AG04450 (cell line): ENCODE results near the gene TRAF1. TPM values are rescaled to one million over a fixed set of nuclear protein-coding genes. Genes with fewer than 3 reads are reported as not detected.

ENCODE experiments used
- CTCF ChIA-PET: fragments of 300-600, 350-600 bp; formaldehyde crosslinking; extraction: SDS; loops from one replicate; lab custom pipeline; 2022; ENCODE audit warnings: antibody characterized with exemption, inconsistent platforms; lab: Charles Lee
- POLR2A ChIA-PET: fragments of 350-600 bp; formaldehyde crosslinking; extraction: SDS; loops from one replicate; lab custom pipeline; 2021; ENCODE audit warnings: antibody characterized with exemption, inconsistent platforms; lab: Yijun Ruan, JAX
- DNase-seq: peaks from one replicate; pipeline ENCODE4 v3.0.0-alpha.2; 2011; ENCODE audit warnings: low read depth, low spot score
- H3K27ac ChIP-seq: one replicate; pipeline ENCODE4 v1.5.1; 2012; ENCODE audit warnings: low read depth, low read length, control low read depth
- H3K27me3 ChIP-seq: one replicate; pipeline ENCODE4 v1.6.0; 2012; ENCODE audit warnings: low read length; ENCODE audit not compliant: control insufficient read depth, insufficient read depth
- H3K4me3 ChIP-seq: 2 replicates; pipeline ENCODE4 v1.5.1; 2011; ENCODE audit warnings: mild to moderate bottlenecking, low read depth, low read length, control low read depth
- H3K9me3 ChIP-seq: 2 replicates; pipeline ENCODE4 v1.5.1; 2012; ENCODE audit warnings: low read length; ENCODE audit not compliant: control insufficient read depth, insufficient read depth
- CTCF ChIP-seq: IDR thresholded peaks from 2 replicates; pipeline ENCODE4 v1.5.1; 2011; ENCODE audit warnings: low read depth, low read length, control low read depth, inconsistent platforms
- polyA plus RNA-seq: library from polyadenylated mRNA; depleted of rRNA; stranded (reverse); fragments of >200 nt; gene quantifications from 2 replicates; pipeline ENCODE4 v1.2.3, GENCODE V29; 2011

The TRAF1 gene
- polyA plus RNA-seq, 1 experiment, result 3.7 TPM

DNA sequence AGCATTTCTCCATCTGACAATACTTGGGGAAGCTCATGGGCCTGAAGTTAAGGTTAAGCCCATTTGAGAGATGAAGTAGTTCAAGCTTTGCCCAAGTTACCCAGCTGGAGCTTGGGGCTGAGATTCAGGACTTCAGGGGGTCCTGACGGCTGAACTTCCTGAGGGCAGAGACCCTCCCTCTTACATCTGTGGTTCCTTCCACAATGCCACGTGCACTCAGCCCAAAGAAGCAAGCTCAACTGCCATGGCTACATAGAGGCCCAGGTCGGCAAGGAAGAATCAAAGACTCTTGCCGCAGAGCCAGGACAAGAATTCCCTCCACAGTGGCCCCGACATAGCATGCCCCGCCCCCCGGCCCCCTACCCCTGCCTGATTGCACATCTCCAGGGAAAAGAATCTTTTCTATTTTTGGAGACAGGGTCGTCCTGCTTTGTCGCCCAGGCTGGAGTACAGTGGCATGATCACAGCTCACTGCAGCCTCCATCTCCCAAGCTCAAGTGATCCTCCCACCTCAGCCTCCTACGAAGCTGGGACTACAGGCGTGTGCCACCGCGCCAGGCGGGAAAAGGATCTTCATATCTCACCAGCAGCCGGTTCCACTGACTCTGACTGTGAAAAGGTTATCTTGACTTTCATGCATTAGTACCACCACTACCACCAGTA is 58.8 kb downstream of the TRAF1 start:
- Histone ChIP-seq H3K27ac (peak overlapping the region; percentile 49), H3K9me3 (no peaks in the 10 kb centered on the region; the same call in 1 of the 2 replicates), H3K4me3 (no peak overlapping the region), H3K27me3 (no peaks in the 10 kb centered on the region)
- ChIA-PET POLR2A (interaction anchor here (1.0 to 1.2 kb wide), 3 partner anchors 9 to 75 kb away, joined by 3 to 4 read pairs (median 4); partner anchors contain the start of genes FBXW2, PHF19 and PSMD5), CTCF (interaction anchor here (0.5 to 3.0 kb wide), 8 partner anchors 69 to 253 kb away, joined by 3 to 22 read pairs (median 4); no protein-coding TSS in a partner anchor)
- no peak for TF ChIP-seq CTCF
- no peak for DNase-seq

DNA sequence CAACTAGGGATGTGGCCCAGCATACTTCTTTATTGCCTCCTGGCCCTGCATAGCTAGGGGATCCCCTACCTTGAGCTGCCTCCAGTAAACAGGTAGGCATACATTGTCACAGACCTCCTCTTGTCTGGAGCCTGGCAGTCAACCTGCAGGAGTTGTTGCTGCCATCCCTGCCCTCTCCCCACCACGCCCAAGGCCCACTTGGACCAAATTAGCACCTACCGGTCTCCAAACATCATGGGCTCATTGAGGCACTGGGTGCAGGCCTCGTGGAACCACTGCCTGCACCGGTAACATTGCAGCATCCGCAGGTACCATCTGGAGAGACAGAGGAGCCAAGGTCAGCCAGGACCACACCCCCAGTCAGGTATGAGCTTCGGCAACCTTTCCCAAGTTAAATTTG is 59.9 kb downstream of the TRAF1 start:
- ChIA-PET POLR2A (no interaction called here), CTCF (no interaction called here)
- DNase-seq, result no peak
- Histone ChIP-seq H3K4me3 (no peak overlapping the region), H3K27ac (no peak overlapping the region), H3K9me3 (no peaks in the 10 kb centered on the region; the same call in 1 of the 2 replicates), H3K27me3 (no peaks in the 10 kb centered on the region)
- TF ChIP-seq CTCF, result no peak

DNA sequence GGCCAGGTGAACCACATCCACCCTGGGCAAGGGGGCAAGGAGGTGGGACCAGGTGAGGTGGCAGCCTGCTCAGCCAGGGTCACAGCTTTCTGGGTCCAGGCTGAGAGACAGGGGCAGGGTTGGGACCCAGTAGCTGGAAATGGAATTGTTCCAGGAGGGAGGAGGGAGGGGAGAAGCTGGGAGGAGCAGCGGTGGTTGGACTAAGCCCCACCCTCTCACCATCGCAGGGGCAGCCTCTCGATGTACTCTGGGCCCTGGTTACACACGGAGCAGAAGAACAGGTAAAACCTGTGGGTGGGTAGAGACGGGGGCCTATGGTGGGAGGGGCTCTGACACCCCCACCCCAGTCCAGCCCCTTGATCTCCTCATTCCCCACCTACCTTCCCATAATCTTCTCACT is 60.8 kb downstream of the TRAF1 start:
- H3K4me3 ChIP-seq, result no peak overlapping the region
- ChIA-PET CTCF (no interaction called here), POLR2A (no interaction called here)
- H3K9me3 ChIP-seq, result no peaks in the 10 kb centered on the region; the same call in 1 of the 2 replicates
- no peaks in the 10 kb centered on the region for H3K27me3 ChIP-seq
- no peak for DNase-seq
- H3K27ac ChIP-seq, result no peak overlapping the region
- TF ChIP-seq CTCF, result no peak

DNA sequence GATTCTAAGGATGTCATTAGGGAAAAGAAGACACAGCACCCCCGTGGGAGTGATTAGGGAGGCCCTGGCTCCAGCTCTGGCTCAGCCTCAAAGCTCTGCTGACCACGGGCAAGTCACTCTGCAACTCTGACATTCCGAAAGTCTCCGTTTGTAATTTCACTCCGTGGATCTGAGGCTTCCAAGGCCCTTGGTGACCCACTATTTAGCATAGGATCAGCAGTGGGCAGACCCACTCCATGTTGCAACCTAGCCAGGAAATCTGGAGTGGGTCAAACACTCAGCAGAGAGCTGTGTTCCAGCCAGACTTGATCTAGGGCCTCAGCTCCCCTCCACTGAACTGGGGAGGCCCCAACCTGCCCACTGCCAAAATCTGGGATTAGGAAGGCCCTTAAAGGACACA is 61.4 kb downstream of the TRAF1 start:
- ChIA-PET POLR2A (no interaction called here), CTCF (no interaction called here)
- Histone ChIP-seq H3K27me3 (no peaks in the 10 kb centered on the region), H3K27ac (no peak overlapping the region), H3K4me3 (no peak overlapping the region), H3K9me3 (no peaks in the 10 kb centered on the region; the same call in 1 of the 2 replicates)
- TF ChIP-seq CTCF, result no peak
- DNase-seq, result no peak

DNA sequence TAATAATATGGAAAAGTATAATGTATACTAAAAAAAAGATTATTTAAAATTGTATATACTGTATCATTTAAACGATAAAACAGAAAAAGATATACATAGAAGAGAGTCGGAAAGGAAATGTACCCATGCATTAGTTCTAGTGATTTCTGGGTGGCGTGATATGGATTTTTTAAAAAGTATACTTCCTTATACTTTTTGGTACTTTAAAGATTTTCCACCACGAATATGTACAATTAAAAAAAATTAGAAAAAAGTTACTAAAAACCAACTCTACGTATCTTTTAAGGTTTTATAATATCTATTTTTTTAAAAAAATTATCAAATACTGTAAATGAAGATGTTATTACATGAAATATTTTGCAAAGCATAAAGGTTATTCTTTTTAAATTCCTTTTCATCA is 61.9 kb downstream of the TRAF1 start:
- no peak for DNase-seq
- Histone ChIP-seq H3K27me3 (no peaks in the 10 kb centered on the region), H3K27ac (no peak overlapping the region), H3K9me3 (no peaks in the 10 kb centered on the region; the same call in 1 of the 2 replicates), H3K4me3 (no peak overlapping the region)
- ChIA-PET CTCF (no interaction called here), POLR2A (no interaction called here)
- no peak for TF ChIP-seq CTCF
